H9 (cell line): ENCODE data around the gene GRIN2A. TPM values are rescaled to one million over a fixed set of nuclear protein-coding genes. Genes with fewer than 3 reads are reported as not detected.

Experiments used
- DNase-seq: peaks from one replicate; pipeline ENCODE4 v3.0.0-alpha.2; 2017
- H2AFZ ChIP-seq: one replicate; pipeline ENCODE4 v1.6.1; 2013; ENCODE audit warnings: mild to moderate bottlenecking, low read length, control low read depth, moderate library complexity
- H2AK5ac ChIP-seq: 2 replicates; pipeline ENCODE4 v1.6.1; 2013; ENCODE audit warnings: low read length, control low read depth, mixed read lengths; ENCODE audit not compliant: insufficient read length
- H2BK120ac ChIP-seq: one replicate; pipeline ENCODE4 v1.6.1; 2013; ENCODE audit warnings: low read depth, mild to moderate bottlenecking, low read length, control low read depth, inconsistent platforms; ENCODE audit not compliant: poor library complexity, severe bottlenecking
- H2BK12ac ChIP-seq: 2 replicates; pipeline ENCODE4 v1.6.1; 2013; ENCODE audit warnings: low read length, control low read depth, mixed read lengths, low read depth; ENCODE audit not compliant: insufficient read length
- H2BK15ac ChIP-seq: 2 replicates; pipeline ENCODE4 v1.6.1; 2013; ENCODE audit warnings: low read depth, low read length, control low read depth
- H2BK20ac ChIP-seq: one replicate; pipeline ENCODE4 v1.6.1; 2013; ENCODE audit warnings: low read depth, mild to moderate bottlenecking, low read length, control low read depth, inconsistent platforms; ENCODE audit not compliant: poor library complexity, severe bottlenecking
- H2BK5ac ChIP-seq: 2 replicates; pipeline ENCODE4 v1.6.1; 2013; ENCODE audit warnings: low read length, control low read depth, mixed read lengths; ENCODE audit not compliant: insufficient read length
- H3K14ac ChIP-seq: 2 replicates; pipeline ENCODE4 v1.6.1; 2013; ENCODE audit warnings: low read length, control low read depth; ENCODE audit not compliant: insufficient read depth
- H3K18ac ChIP-seq: 2 replicates; pipeline ENCODE4 v1.6.1; 2013; ENCODE audit warnings: low read depth, mild to moderate bottlenecking, mixed read lengths, low read length, control low read depth; ENCODE audit not compliant: insufficient read length
- H3K23ac ChIP-seq: 2 replicates; pipeline ENCODE4 v1.6.1; 2013; ENCODE audit warnings: low read length, control low read depth, mixed read lengths, low read depth; ENCODE audit not compliant: insufficient read length
- H3K23me2 ChIP-seq: 2 replicates; pipeline ENCODE4 v1.6.1; 2013; ENCODE audit warnings: low read depth, mild to moderate bottlenecking, mixed read lengths, low read length, control low read depth; ENCODE audit not compliant: insufficient read length, poor library complexity, severe bottlenecking
- H3K27ac ChIP-seq: 2 replicates; pipeline ENCODE4 v1.5.1; 2013; ENCODE audit warnings: low read length, control low read depth, mixed read lengths, low read depth; ENCODE audit not compliant: insufficient read length
- H3K27me3 ChIP-seq: 2 replicates; pipeline ENCODE4 v1.6.1; 2013; ENCODE audit warnings: low read length, control low read depth, inconsistent platforms; ENCODE audit not compliant: insufficient read depth
- H3K4ac ChIP-seq: 2 replicates; pipeline ENCODE4 v1.6.1; 2013; ENCODE audit warnings: low read depth, mild to moderate bottlenecking, control low read depth, inconsistent platforms, low read length, moderate library complexity
- H3K4me1 ChIP-seq: 2 replicates; pipeline ENCODE4 v1.6.1; 2013; ENCODE audit warnings: low read length, control low read depth, inconsistent platforms; ENCODE audit not compliant: insufficient read depth
- H3K4me2 ChIP-seq: 2 replicates; pipeline ENCODE4 v1.6.1; 2013; ENCODE audit warnings: low read length, control low read depth, mixed read lengths; ENCODE audit not compliant: insufficient read length, insufficient read depth
- H3K56ac ChIP-seq: 2 replicates; pipeline ENCODE4 v1.6.1; 2013; ENCODE audit warnings: low read depth, mild to moderate bottlenecking, mixed read lengths, low read length, control low read depth; ENCODE audit not compliant: insufficient read length
- H3K79me1 ChIP-seq: 2 replicates; pipeline ENCODE4 v1.6.1; 2013; ENCODE audit warnings: low read depth, mild to moderate bottlenecking, moderate library complexity, low read length, control low read depth, inconsistent platforms; ENCODE audit not compliant: insufficient read depth, poor library complexity, severe bottlenecking
- H3K79me2 ChIP-seq: 2 replicates; pipeline ENCODE4 v1.6.1; 2013; ENCODE audit warnings: low read length, control low read depth, inconsistent platforms; ENCODE audit not compliant: insufficient read depth
- H3K9ac ChIP-seq: 2 replicates; pipeline ENCODE4 v1.6.1; 2013; ENCODE audit warnings: low read length, control low read depth, mixed read lengths; ENCODE audit not compliant: insufficient read length; ENCODE audit errors: extremely low read depth
- H3K9me3 ChIP-seq: one replicate; pipeline ENCODE4 v1.6.1; 2013; ENCODE audit warnings: low read depth, low read length, inconsistent platforms; ENCODE audit not compliant: control insufficient read depth
- H3T11ph ChIP-seq: one replicate; pipeline ENCODE4 v1.6.1; 2013; ENCODE audit warnings: mild to moderate bottlenecking, low read length, control low read depth, inconsistent platforms
- H4K20me1 ChIP-seq: one replicate; pipeline ENCODE4 v1.6.1; 2013; ENCODE audit not compliant: control insufficient read depth, insufficient read length, insufficient read depth
- H4K5ac ChIP-seq: 2 replicates; pipeline ENCODE4 v1.6.1; 2013; ENCODE audit warnings: low read depth, mild to moderate bottlenecking, mixed read lengths, low read length, control low read depth; ENCODE audit not compliant: insufficient read length
- H4K8ac ChIP-seq: replicated peaks from 2 replicates; pipeline ENCODE4 v1.6.1; 2013; ENCODE audit warnings: low read length, control low read depth, mixed read lengths, low read depth; ENCODE audit not compliant: insufficient read length
- H4K91ac ChIP-seq: 2 replicates; pipeline ENCODE4 v1.6.1; 2013; ENCODE audit warnings: low read depth, mild to moderate bottlenecking, moderate library complexity, mixed read lengths, low read length, control low read depth; ENCODE audit not compliant: insufficient read length
- H3K27ac Mint-ChIP-seq, 3 experiments: 2 replicates in 2 of 3; 3 replicates in 1 of 3; pipeline ENCODE4 v1.8.0; 2020 to 2021; ENCODE audit warnings: mixed read lengths in 3 of 3, mild to moderate bottlenecking in 1 of 3, moderate library complexity in 1 of 3
- H3K27me3 Mint-ChIP-seq: 2 replicates; pipeline ENCODE4 v1.8.0; 2021; ENCODE audit warnings: low read depth, mild to moderate bottlenecking, moderate library complexity, mixed read lengths
- H3K36me3 Mint-ChIP-seq, 3 experiments: 2 replicates in 2 of 3; 3 replicates in 1 of 3; pipeline ENCODE4 v1.8.0; 2020 to 2021; ENCODE audit warnings: low read depth in 3 of 3, mixed read lengths in 3 of 3; ENCODE audit not compliant: insufficient read depth in 1 of 3
- H3K4me1 Mint-ChIP-seq, 2 experiments: 2 replicates each; pipeline ENCODE4 v1.8.0; 2020; ENCODE audit warnings: mixed read lengths in 2 of 2
- H3K4me3 Mint-ChIP-seq, 2 experiments: 2 replicates in 1 of 2; 3 replicates in 1 of 2; pipeline ENCODE4 v1.8.0; 2020 to 2021; ENCODE audit warnings: mild to moderate bottlenecking in 2 of 2, mixed read lengths in 2 of 2, moderate library complexity in 1 of 2
- H3K9me3 Mint-ChIP-seq, 2 experiments: 2 replicates in 1 of 2; 3 replicates in 1 of 2; pipeline ENCODE4 v1.8.0; 2020; ENCODE audit warnings: mild to moderate bottlenecking in 2 of 2, mixed read lengths in 2 of 2, moderate library complexity in 1 of 2
- CTCF ChIP-seq: fragments of 200-600 bp; sonication (generic); conservative IDR thresholded peaks from 3 replicates; pipeline ENCODE4 v1.8.0; 2021; ENCODE audit warnings: antibody characterized with exemption, mild to moderate bottlenecking
- WGBS: extraction: QIAGEN DNeasy Blood & Tissue Kit; methylation state at CpG from one replicate; pipeline ENCODE4 v1.1.7; 2013; ENCODE audit warnings: missing lambda C conversion rate, low lambda C conversion rate, mixed read lengths; ENCODE audit not compliant: insufficient read length; ENCODE audit errors: extremely low coverage; 5-methylcytosine and 5-hydroxymethylcytosine counted together
- total RNA-seq: library from RNA; stranded (reverse); gene quantifications from 2 replicates; pipeline ENCODE4 v1.2.1, GENCODE V29; 2021

GRIN2A gene
- total RNA-seq, 1 experiment from 2014 or later: 1.5 TPM

GRCh38 chr16:9953908-9954570, 228.2 kb downstream of the GRIN2A start:
- no peaks in the 10 kb centered on the region; the same call in 1 of the 2 replicates for H3K27me3 ChIP-seq
- H3K23me2 ChIP-seq: no peaks in the 10 kb centered on the region
- no peak overlapping the region for H2AFZ ChIP-seq
- no peak overlapping the region for H3K27ac ChIP-seq
- H3K4me3 Mint-ChIP-seq: no peak overlapping the region
- no peak overlapping the region for H4K5ac ChIP-seq
- H3K4ac ChIP-seq: no peak overlapping the region
- no peak overlapping the region for H2AK5ac ChIP-seq
- no peak overlapping the region for H3K27ac Mint-ChIP-seq
- H3T11ph ChIP-seq: no peak overlapping the region
- H3K4me2 ChIP-seq: no peak overlapping the region
- no peak for DNase-seq
- no peak overlapping the region for H2BK120ac ChIP-seq
- H3K18ac ChIP-seq: no peak overlapping the region
- no peak overlapping the region for H2BK5ac ChIP-seq
- peaks cover 29 to 33% of the 10 kb centered on the region in 2 experiments for H3K4me1 Mint-ChIP-seq
- no peaks in the 10 kb centered on the region for H3K9me3 ChIP-seq
- no peaks in the 10 kb centered on the region for H3K36me3 Mint-ChIP-seq
- H3K4me1 ChIP-seq: no peaks in the 10 kb centered on the region; the same call in 1 of the 2 replicates
- no peak overlapping the region for H4K8ac ChIP-seq
- H3K79me1 ChIP-seq: no peaks in the 10 kb centered on the region
- no peaks in the 10 kb centered on the region for H3K9me3 Mint-ChIP-seq
- no peak overlapping the region for H4K91ac ChIP-seq
- no peak for TF ChIP-seq CTCF
- H2BK20ac ChIP-seq: no peak overlapping the region
- H3K56ac ChIP-seq: no peak overlapping the region
- H3K14ac ChIP-seq: no peak overlapping the region
- H3K27me3 Mint-ChIP-seq: peaks cover 61% of the 10 kb centered on the region
- no CpG with 5 or more reads among the region's 7 CpGs for WGBS
- H2BK15ac ChIP-seq: no peak overlapping the region
- H3K23ac ChIP-seq: no peak overlapping the region
- H3K79me2 ChIP-seq: no peaks in the 10 kb centered on the region
- no peak overlapping the region for H2BK12ac ChIP-seq
- peaks cover 2% of the 10 kb centered on the region for H4K20me1 ChIP-seq
- no peak overlapping the region for H3K9ac ChIP-seq
